SU-DHL-6 (cell line): Measurements from ENCODE around the gene MSANTD3.

Experiments
- H2AFZ ChIP-seq: fragments of 200-600 bp; sonication (generic); 2 replicates; pipeline ENCODE4 v1.6.1; 2014; ENCODE audit warnings: low read depth, mild to moderate bottlenecking, moderate library complexity, mixed read lengths, antibody characterized with exemption, low read length; ENCODE audit not compliant: severe bottlenecking
- H3F3A ChIP-seq: fragments of 200-600 bp; shearing (Covaris generic); 2 replicates; pipeline ENCODE4 v1.6.0; 2016; ENCODE audit warnings: antibody characterized with exemption, mild to moderate bottlenecking; ENCODE audit not compliant: insufficient read depth
- H3K27ac ChIP-seq: fragments of 200-600 bp; sonication (generic); 2 replicates; pipeline ENCODE4 v1.5.1; 2016; ENCODE audit warnings: low read depth, mild to moderate bottlenecking, low read length, moderate library complexity, mixed read lengths
- H3K27me3 ChIP-seq: fragments of 200-600 bp; sonication (generic), shearing (Covaris generic); 2 replicates; pipeline ENCODE4 v1.6.0; 2014; ENCODE audit warnings: mild to moderate bottlenecking, low read length
- H3K36me3 ChIP-seq: fragments of 200-600 bp; sonication (generic); 2 replicates; pipeline ENCODE4 v1.6.1; 2014; ENCODE audit warnings: mild to moderate bottlenecking, low read length, mixed read lengths
- H3K4me2 ChIP-seq: fragments of 300-600, 200-600 bp; shearing (Covaris generic), sonication (generic); 2 replicates; pipeline ENCODE4 v1.6.0; 2014; ENCODE audit warnings: low read length, low read depth, mild to moderate bottlenecking; ENCODE audit not compliant: poor library complexity, severe bottlenecking
- H3K4me3 ChIP-seq: fragments of 200-600 bp; sonication (generic); 2 replicates; pipeline ENCODE4 v1.5.1; 2014; ENCODE audit warnings: antibody characterized with exemption, low read length, mild to moderate bottlenecking, mixed read lengths; ENCODE audit not compliant: insufficient read depth, poor library complexity, severe bottlenecking
- H3K79me2 ChIP-seq: fragments of 200-600 bp; sonication (generic); 2 replicates; pipeline ENCODE4 v1.6.1; 2014; ENCODE audit warnings: mild to moderate bottlenecking, low read length, moderate library complexity; ENCODE audit not compliant: insufficient read depth
- H3K9ac ChIP-seq: fragments of 200-600 bp; sonication (generic); 2 replicates; pipeline ENCODE4 v1.7.0; 2014; ENCODE audit warnings: mild to moderate bottlenecking, low read length
- H3K9me2 ChIP-seq: fragments of 200-600 bp; sonication (generic); replicated peaks from 2 replicates; pipeline ENCODE4 v1.6.1; 2014; ENCODE audit warnings: low read length; ENCODE audit not compliant: insufficient read depth
- H3K9me3 ChIP-seq: fragments of 200-600 bp; sonication (generic); 2 replicates; pipeline ENCODE4 v1.6.1; 2014; ENCODE audit warnings: low read length, mixed read lengths; ENCODE audit not compliant: insufficient read depth
- H4K20me1 ChIP-seq: fragments of 200-600 bp; sonication (generic); 2 replicates; pipeline ENCODE4 v1.6.1; 2014; ENCODE audit warnings: low read depth, mild to moderate bottlenecking, antibody characterized with exemption, low read length, moderate library complexity, mixed read lengths
- EZH2phosphoT487 ChIP-seq: fragments of 200-600 bp; sonication (generic), shearing (Covaris generic); conservative IDR thresholded peaks from 2 replicates; pipeline ENCODE4 v1.6.1; 2018; ENCODE audit warnings: mild to moderate bottlenecking, antibody characterized with exemption, low read length, moderate library complexity, mixed read lengths
- TF ChIP-seq, protein P1 (sequence below): fragments of 200-600 bp; sonication (generic); IDR thresholded peaks from one replicate; pipeline ENCODE4 v1.5.1; 2017; ENCODE audit warnings: antibody characterized with exemption, mild to moderate bottlenecking, low read length, moderate library complexity; ENCODE audit not compliant: insufficient read depth, poor library complexity, severe bottlenecking

Gene MSANTD3

GRCh38 chr9:100394032-100394695 is 32.8 kb upstream of the MSANTD3 start:
- Histone ChIP-seq H3K4me3 (no peak overlapping the region), H3K4me2 (no peak overlapping the region), H3K27ac (no peak overlapping the region), H3K9me3 (no peaks in the 10 kb centered on the region), H3K36me3 (no peaks in the 10 kb centered on the region), H3K79me2 (no peaks in the 10 kb centered on the region), H4K20me1 (no peaks in the 10 kb centered on the region), H3K27me3 (no peaks in the 10 kb centered on the region), H2AFZ (no peak overlapping the region), H3K9ac (no peak overlapping the region), H3K9me2 (no peaks in the 10 kb centered on the region), H3F3A (no peaks in the 10 kb centered on the region)
- no peak for TF ChIP-seq EZH2phosphoT487
- TF ChIP-seq, protein P1, sequence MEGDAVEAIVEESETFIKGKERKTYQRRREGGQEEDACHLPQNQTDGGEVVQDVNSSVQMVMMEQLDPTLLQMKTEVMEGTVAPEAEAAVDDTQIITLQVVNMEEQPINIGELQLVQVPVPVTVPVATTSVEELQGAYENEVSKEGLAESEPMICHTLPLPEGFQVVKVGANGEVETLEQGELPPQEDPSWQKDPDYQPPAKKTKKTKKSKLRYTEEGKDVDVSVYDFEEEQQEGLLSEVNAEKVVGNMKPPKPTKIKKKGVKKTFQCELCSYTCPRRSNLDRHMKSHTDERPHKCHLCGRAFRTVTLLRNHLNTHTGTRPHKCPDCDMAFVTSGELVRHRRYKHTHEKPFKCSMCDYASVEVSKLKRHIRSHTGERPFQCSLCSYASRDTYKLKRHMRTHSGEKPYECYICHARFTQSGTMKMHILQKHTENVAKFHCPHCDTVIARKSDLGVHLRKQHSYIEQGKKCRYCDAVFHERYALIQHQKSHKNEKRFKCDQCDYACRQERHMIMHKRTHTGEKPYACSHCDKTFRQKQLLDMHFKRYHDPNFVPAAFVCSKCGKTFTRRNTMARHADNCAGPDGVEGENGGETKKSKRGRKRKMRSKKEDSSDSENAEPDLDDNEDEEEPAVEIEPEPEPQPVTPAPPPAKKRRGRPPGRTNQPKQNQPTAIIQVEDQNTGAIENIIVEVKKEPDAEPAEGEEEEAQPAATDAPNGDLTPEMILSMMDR: no peak

GRCh38 chr9:100394816-100395215 is 32.1 kb upstream of the MSANTD3 start:
- no peak overlapping the region for H3K4me2 ChIP-seq
- no peak overlapping the region for H2AFZ ChIP-seq
- H3K79me2 ChIP-seq: no peaks in the 10 kb centered on the region
- no peaks in the 10 kb centered on the region for H3K9me2 ChIP-seq
- no peaks in the 10 kb centered on the region for H4K20me1 ChIP-seq
- no peaks in the 10 kb centered on the region for H3K27me3 ChIP-seq
- no peak overlapping the region for H3K9ac ChIP-seq
- no peaks in the 10 kb centered on the region for H3K36me3 ChIP-seq
- H3F3A ChIP-seq: no peaks in the 10 kb centered on the region
- H3K9me3 ChIP-seq: no peaks in the 10 kb centered on the region
- no peak overlapping the region for H3K27ac ChIP-seq
- H3K4me3 ChIP-seq: no peak overlapping the region
- no peak for TF ChIP-seq EZH2phosphoT487
- TF ChIP-seq, protein P1: no peak

- Histone ChIP-seq H3K27ac (no peak overlapping the region), H3K79me2 (no peaks in the 10 kb centered on the region)
- TF ChIP-seq, protein P1: no peak
- no peak for TF ChIP-seq EZH2phosphoT487
Observed at GRCh38 chr9:100396769-100397168, 30.2 kb upstream of the MSANTD3 start.

More at GRCh38 chr9:100396769-100397168, 30.2 kb upstream of the MSANTD3 start:
- Histone ChIP-seq H3K4me3 (no peak overlapping the region), H4K20me1 (no peaks in the 10 kb centered on the region), H3K9me3 (no peaks in the 10 kb centered on the region), H3K4me2 (no peak overlapping the region), H3F3A (no peaks in the 10 kb centered on the region), H3K9me2 (no peaks in the 10 kb centered on the region), H3K27me3 (no peaks in the 10 kb centered on the region), H2AFZ (no peak overlapping the region), H3K9ac (no peak overlapping the region), H3K36me3 (no peaks in the 10 kb centered on the region)
